WTC11 (cell line): ENCODE results near the gene GABRB3. TPM values are rescaled to one million over a fixed set of nuclear protein-coding genes. Genes with fewer than 3 reads are reported as not detected.
A peak's percentile ranks its signal among the peaks of the same experiment; 100 is the strongest.

Experiments used
- ATAC-seq: fragments of 200-7000 bp; cut with Tn5 transposase; 2 replicates; pipeline ENCODE4 v1.10.0; 2021; ENCODE audit warnings: mild to moderate bottlenecking, moderate library complexity
- CTCF ChIA-PET: fragments of 300-600 bp; sonication (Branson Sonifier 250); formaldehyde crosslinking; loops from one replicate; lab custom pipeline; 2021; ENCODE audit warnings: antibody characterized with exemption; lab: Charles Lee
- POLR2A ChIA-PET: fragments of 350-600 bp; sonication (Branson Sonifier 250); formaldehyde crosslinking; loops from one replicate; lab custom pipeline; 2021; ENCODE audit warnings: antibody characterized with exemption; lab: Charles Lee
- DNase-seq: peaks from one replicate; pipeline ENCODE4 v3.0.0; 2021; ENCODE audit warnings: low spot score
- H3K27ac Mint-ChIP-seq: 2 replicates; pipeline ENCODE4 v1.8.0; 2021; ENCODE audit warnings: mixed read lengths
- H3K27me3 Mint-ChIP-seq: 2 replicates; pipeline ENCODE4 v1.8.0; 2021; ENCODE audit warnings: low read depth, mild to moderate bottlenecking, moderate library complexity, mixed read lengths
- H3K36me3 Mint-ChIP-seq: 2 replicates; pipeline ENCODE4 v1.8.0; 2021; ENCODE audit warnings: mixed read lengths
- H3K4me1 Mint-ChIP-seq: 2 replicates; pipeline ENCODE4 v1.8.0; 2022; ENCODE audit warnings: mixed read lengths
- H3K4me3 Mint-ChIP-seq: 2 replicates; pipeline ENCODE4 v1.8.0; 2021; ENCODE audit warnings: mild to moderate bottlenecking, moderate library complexity, mixed read lengths
- H3K9me3 Mint-ChIP-seq: 2 replicates; pipeline ENCODE4 v1.8.0; 2021; ENCODE audit warnings: mixed read lengths
- AFF4 ChIP-seq: sonication (generic); formaldehyde crosslinking; IDR thresholded peaks from 2 replicates; pipeline ENCODE4 v1.8.1; 2023; ENCODE audit warnings: mild to moderate bottlenecking, missing genetic modification reagents, borderline replicate concordance
- ARID4B ChIP-seq: sonication (generic); formaldehyde crosslinking; IDR thresholded peaks from 2 replicates; pipeline ENCODE4 v1.8.0; 2023; ENCODE audit warnings: missing genetic modification reagents, mild to moderate bottlenecking, borderline replicate concordance
- ATF3 ChIP-seq: sonication (generic); formaldehyde crosslinking; conservative IDR thresholded peaks from 2 replicates; pipeline ENCODE4 v1.8.1; 2022; ENCODE audit warnings: mild to moderate bottlenecking, missing genetic modification reagents
- CREM ChIP-seq: sonication (generic); formaldehyde crosslinking; IDR thresholded peaks from 2 replicates; pipeline ENCODE4 v1.8.1; 2022; ENCODE audit warnings: mild to moderate bottlenecking, missing genetic modification reagents, moderate library complexity
- ERG ChIP-seq: fragments of 250-450 bp; sonication (Bioruptor Pico); IDR thresholded peaks from 2 replicates; pipeline ENCODE4 v1.8.0; 2021; ENCODE audit warnings: mild to moderate bottlenecking
- IRF1 ChIP-seq: sonication (generic); formaldehyde crosslinking; IDR thresholded peaks from 2 replicates; pipeline ENCODE4 v1.8.0; 2023; ENCODE audit warnings: missing genetic modification reagents
- MLX ChIP-seq: sonication (generic); formaldehyde crosslinking; IDR thresholded peaks from 2 replicates; pipeline ENCODE4 v1.8.1; 2023; ENCODE audit warnings: mild to moderate bottlenecking, missing genetic modification reagents, moderate library complexity
- MXD4 ChIP-seq: fragments of 250-450 bp; sonication (Bioruptor Pico); IDR thresholded peaks from 2 replicates; pipeline ENCODE4 v1.8.0; 2021; ENCODE audit warnings: mild to moderate bottlenecking, moderate library complexity, borderline replicate concordance
- PRRX2 ChIP-seq: fragments of 250-450 bp; sonication (Bioruptor Pico); IDR thresholded peaks from 2 replicates; pipeline ENCODE4 v1.8.0; 2021; ENCODE audit warnings: mild to moderate bottlenecking
- RELA ChIP-seq: sonication (generic); formaldehyde crosslinking; IDR thresholded peaks from 2 replicates; pipeline ENCODE4 v1.8.1; 2022; ENCODE audit warnings: missing genetic modification reagents, mild to moderate bottlenecking, borderline replicate concordance
- SP1 ChIP-seq: sonication (generic); formaldehyde crosslinking; conservative IDR thresholded peaks from 2 replicates; pipeline ENCODE4 v1.8.1; 2022; ENCODE audit warnings: missing genetic modification reagents
- TCF7 ChIP-seq: sonication (generic); formaldehyde crosslinking; IDR thresholded peaks from 2 replicates; pipeline ENCODE4 v1.8.0; 2022; ENCODE audit warnings: mild to moderate bottlenecking, low read depth, missing genetic modification reagents, moderate library complexity
- TEAD1 ChIP-seq: sonication (generic); formaldehyde crosslinking; IDR thresholded peaks from 2 replicates; pipeline ENCODE4 v1.8.0; 2022; ENCODE audit warnings: mild to moderate bottlenecking, missing genetic modification reagents
- ZNF416 ChIP-seq: fragments of 250-450 bp; sonication (Bioruptor Pico); IDR thresholded peaks from 2 replicates; pipeline ENCODE4 v1.9.0; 2021; ENCODE audit warnings: mild to moderate bottlenecking, inconsistent platforms
- ZNF425 ChIP-seq: fragments of 250-450 bp; sonication (Bioruptor Pico); conservative IDR thresholded peaks from 2 replicates; pipeline ENCODE4 v1.9.0; 2021; ENCODE audit warnings: mild to moderate bottlenecking
- ZSCAN18 ChIP-seq: fragments of 250-450 bp; sonication (Bioruptor Pico); IDR thresholded peaks from 2 replicates; pipeline ENCODE4 v2.1.2; 2022; ENCODE audit warnings: mild to moderate bottlenecking, moderate library complexity
- total RNA-seq: library from RNA; stranded (reverse); gene quantifications from 3 replicates; pipeline ENCODE4 v1.2.3, GENCODE V29; 2021

Gene GABRB3
- total RNA-seq, 1 experiment from 2014 or later = 203 TPM

- TF ChIP-seq ARID4B (CRISPR knock-in tag) (no peak), ATF3 (CRISPR knock-in tag) (no peak), SP1 (no peak), RELA (CRISPR knock-in tag) (no peak), PRRX2 (CRISPR knock-in tag) (no peak), ERG (CRISPR knock-in tag) (no peak), ZNF425 (CRISPR knock-in tag) (no peak), CREM (CRISPR knock-in tag) (no peak), IRF1 (CRISPR knock-in tag) (no peak), TEAD1 (CRISPR knock-in tag) (no peak), ZSCAN18 (CRISPR knock-in tag) (no peak)
- POLR2A ChIA-PET = no interaction called here
- H3K27me3 Mint-ChIP-seq = no peaks in the 10 kb centered on the region; the same call in 1 of the 2 replicates
- peak overlapping the region; percentile 64 for H3K27ac Mint-ChIP-seq
- peaks cover 75% of the 10 kb centered on the region for H3K4me1 Mint-ChIP-seq
- peaks cover 40% of the 10 kb centered on the region for H3K36me3 Mint-ChIP-seq
- peak; percentile 14 for ATAC-seq
- no peak overlapping the region for H3K4me3 Mint-ChIP-seq
- peaks cover 24% of the 10 kb centered on the region for H3K9me3 Mint-ChIP-seq
- DNase-seq = no peak
- CTCF ChIA-PET = no interaction called here
These were observed 149.8 kb downstream of the GABRB3 start for GRCh38 chr15:26623071-26623470.

- H3K4me3 Mint-ChIP-seq = no peak overlapping the region
- DNase-seq (no peak), ATAC-seq (no peak)
- ChIA-PET CTCF (interaction anchor here (1.8 kb wide), 1 partner anchor 217 kb away, joined by 7 read pairs; no protein-coding TSS in a partner anchor), POLR2A (no interaction called here)
- peaks cover 65% of the 10 kb centered on the region for H3K4me1 Mint-ChIP-seq
- peak overlapping the region; percentile 83 for H3K27ac Mint-ChIP-seq
- TF ChIP-seq TCF7 (CRISPR knock-in tag) (no peak), AFF4 (CRISPR knock-in tag) (no peak), MLX (CRISPR knock-in tag) (no peak), MXD4 (CRISPR knock-in tag) (no peak), RELA (CRISPR knock-in tag) (no peak), ZNF416 (CRISPR knock-in tag) (no peak)
- no peaks in the 10 kb centered on the region; the same call in 1 of the 2 replicates for H3K27me3 Mint-ChIP-seq
- H3K9me3 Mint-ChIP-seq = peaks cover 12% of the 10 kb centered on the region
- H3K36me3 Mint-ChIP-seq = peaks cover 29% of the 10 kb centered on the region
These were observed 151.1 kb downstream of the GABRB3 start for GRCh38 chr15:26621816-26622215.
